GM23248 (cell line): ENCODE results near the gene LMO4.

Experiments
- EZH2 ChIP-seq: fragments of 200-600 bp; sonication (generic); IDR thresholded peaks from 2 replicates; pipeline ENCODE4 v1.6.1; 2018; ENCODE audit warnings: antibody characterized with exemption, mild to moderate bottlenecking; ENCODE audit not compliant: insufficient read depth, poor library complexity, severe bottlenecking
- EZH2phosphoT487 ChIP-seq: fragments of 200-600 bp; sonication (generic); IDR thresholded peaks from 2 replicates; pipeline ENCODE4 v1.6.1; 2018; ENCODE audit warnings: antibody characterized with exemption, moderate library complexity, mild to moderate bottlenecking, low read depth; ENCODE audit not compliant: insufficient read depth

- TF ChIP-seq EZH2phosphoT487 (no peak), EZH2 (no peak)
Measured at GRCh38 chr1:87330057-87330884, 1.6 kb downstream of the LMO4 start.
